SU-DHL-6 (cell line): ENCODE measurements around the gene UQCRC2.

ENCODE experiments used
- EZH2phosphoT487 ChIP-seq: fragments of 200-600 bp; sonication (generic), shearing (Covaris generic); conservative IDR thresholded peaks from 2 replicates; pipeline ENCODE4 v1.6.1; 2018; ENCODE audit warnings: mild to moderate bottlenecking, antibody characterized with exemption, low read length, moderate library complexity, mixed read lengths
- TF ChIP-seq, protein P1 (sequence below): fragments of 200-600 bp; sonication (generic); IDR thresholded peaks from one replicate; pipeline ENCODE4 v1.5.1; 2017; ENCODE audit warnings: antibody characterized with exemption, mild to moderate bottlenecking, low read length, moderate library complexity; ENCODE audit not compliant: insufficient read depth, poor library complexity, severe bottlenecking

- TF ChIP-seq EZH2phosphoT487: no peak
- TF ChIP-seq, protein P1, sequence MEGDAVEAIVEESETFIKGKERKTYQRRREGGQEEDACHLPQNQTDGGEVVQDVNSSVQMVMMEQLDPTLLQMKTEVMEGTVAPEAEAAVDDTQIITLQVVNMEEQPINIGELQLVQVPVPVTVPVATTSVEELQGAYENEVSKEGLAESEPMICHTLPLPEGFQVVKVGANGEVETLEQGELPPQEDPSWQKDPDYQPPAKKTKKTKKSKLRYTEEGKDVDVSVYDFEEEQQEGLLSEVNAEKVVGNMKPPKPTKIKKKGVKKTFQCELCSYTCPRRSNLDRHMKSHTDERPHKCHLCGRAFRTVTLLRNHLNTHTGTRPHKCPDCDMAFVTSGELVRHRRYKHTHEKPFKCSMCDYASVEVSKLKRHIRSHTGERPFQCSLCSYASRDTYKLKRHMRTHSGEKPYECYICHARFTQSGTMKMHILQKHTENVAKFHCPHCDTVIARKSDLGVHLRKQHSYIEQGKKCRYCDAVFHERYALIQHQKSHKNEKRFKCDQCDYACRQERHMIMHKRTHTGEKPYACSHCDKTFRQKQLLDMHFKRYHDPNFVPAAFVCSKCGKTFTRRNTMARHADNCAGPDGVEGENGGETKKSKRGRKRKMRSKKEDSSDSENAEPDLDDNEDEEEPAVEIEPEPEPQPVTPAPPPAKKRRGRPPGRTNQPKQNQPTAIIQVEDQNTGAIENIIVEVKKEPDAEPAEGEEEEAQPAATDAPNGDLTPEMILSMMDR: no peak
These were observed 43.9 kb downstream of the UQCRC2 start for GRCh38 chr16:21996923-21997696.
